GM12878 (cell line): ENCODE results near the gene OR6C65.

Experiments
- CBX3 ChIP-seq: fragments of 200-600 bp; sonication (generic); IDR thresholded peaks from 2 replicates; pipeline ENCODE4 v1.6.1; 2016; ENCODE audit warnings: low read depth, borderline replicate concordance
- ESRRA ChIP-seq: IDR thresholded peaks from 2 replicates; pipeline ENCODE4 v1.6.1; 2012; ENCODE audit warnings: mild to moderate bottlenecking, low read length, improper control_type of control experiment
- GABPA ChIP-seq: IDR thresholded peaks from 2 replicates; pipeline ENCODE4 v1.6.1; 2014; ENCODE audit warnings: antibody characterized with exemption, low read depth, mild to moderate bottlenecking, inconsistent platforms
- NBN ChIP-seq: fragments of 450-650 bp; IDR thresholded peaks from 2 replicates; pipeline ENCODE4 v1.6.1; 2016
- POLR2AphosphoS5 ChIP-seq: IDR thresholded peaks from 2 replicates; pipeline ENCODE4 v1.6.1; 2011; ENCODE audit warnings: mild to moderate bottlenecking, low read length, inconsistent platforms
- RAD21 ChIP-seq: IDR thresholded peaks from 2 replicates; pipeline ENCODE4 v1.6.1; 2011; ENCODE audit warnings: mild to moderate bottlenecking, low read depth, low read length, moderate library complexity; ENCODE audit not compliant: insufficient read depth
- RFX5 ChIP-seq: IDR thresholded peaks from 2 replicates; pipeline ENCODE4 v1.6.1; 2011; ENCODE audit warnings: low read depth, low read length, improper control_type of control experiment
- ZZZ3 ChIP-seq: IDR thresholded peaks from 2 replicates; pipeline ENCODE4 v1.6.1; 2011; ENCODE audit warnings: low read depth; ENCODE audit not compliant: control insufficient read depth, insufficient read length
- TF ChIP-seq, protein P1 (sequence below): IDR thresholded peaks from 2 replicates; pipeline ENCODE4 v1.6.1; 2012; ENCODE audit warnings: low read depth, low read length, improper control_type of control experiment
- TF ChIP-seq, protein P2 (sequence below), 3 experiments: IDR thresholded peaks in 2 of 3; conservative IDR thresholded peaks in 1 of 3; 2 replicates each; pipeline ENCODE4 v1.5.1; 2011; ENCODE audit warnings: low read depth in 3 of 3, low read length in 3 of 3, mild to moderate bottlenecking in 3 of 3, control low read depth in 2 of 3, moderate library complexity in 2 of 3, inconsistent platforms in 1 of 3, mixed read lengths in 1 of 3; ENCODE audit not compliant: control insufficient read depth in 2 of 3, insufficient read depth in 1 of 3; ENCODE audit errors: extremely low read depth in 1 of 3

DNA sequence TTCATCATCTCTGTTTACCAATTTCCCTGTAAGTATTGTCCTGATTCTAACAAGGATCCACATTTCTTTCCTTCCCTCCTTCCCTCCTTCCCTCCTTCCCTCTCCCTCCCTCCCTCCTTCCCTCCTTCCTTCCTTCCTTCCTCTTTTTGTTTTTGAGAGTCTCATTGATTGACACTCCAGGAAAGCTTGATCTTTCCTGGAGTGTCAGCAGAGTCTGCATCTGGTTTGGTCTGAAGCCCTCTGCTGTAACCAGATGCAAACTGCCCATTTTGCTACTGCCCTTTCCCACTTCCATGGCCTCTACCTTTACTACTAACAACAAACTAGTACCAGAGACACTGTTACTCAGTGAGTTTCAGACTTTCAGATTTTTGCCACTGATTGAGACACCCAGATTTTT is 14.4 kb upstream of the OR6C65 start:
- TF ChIP-seq ZZZ3: no peak
- no peak for TF ChIP-seq NBN
- TF ChIP-seq POLR2AphosphoS5: no peak
- no peak for TF ChIP-seq CBX3
- TF ChIP-seq, protein P1, sequence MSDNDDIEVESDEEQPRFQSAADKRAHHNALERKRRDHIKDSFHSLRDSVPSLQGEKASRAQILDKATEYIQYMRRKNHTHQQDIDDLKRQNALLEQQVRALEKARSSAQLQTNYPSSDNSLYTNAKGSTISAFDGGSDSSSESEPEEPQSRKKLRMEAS: no peak
- TF ChIP-seq RFX5: no peak
- no peak for TF ChIP-seq RAD21
- TF ChIP-seq, protein P2, sequence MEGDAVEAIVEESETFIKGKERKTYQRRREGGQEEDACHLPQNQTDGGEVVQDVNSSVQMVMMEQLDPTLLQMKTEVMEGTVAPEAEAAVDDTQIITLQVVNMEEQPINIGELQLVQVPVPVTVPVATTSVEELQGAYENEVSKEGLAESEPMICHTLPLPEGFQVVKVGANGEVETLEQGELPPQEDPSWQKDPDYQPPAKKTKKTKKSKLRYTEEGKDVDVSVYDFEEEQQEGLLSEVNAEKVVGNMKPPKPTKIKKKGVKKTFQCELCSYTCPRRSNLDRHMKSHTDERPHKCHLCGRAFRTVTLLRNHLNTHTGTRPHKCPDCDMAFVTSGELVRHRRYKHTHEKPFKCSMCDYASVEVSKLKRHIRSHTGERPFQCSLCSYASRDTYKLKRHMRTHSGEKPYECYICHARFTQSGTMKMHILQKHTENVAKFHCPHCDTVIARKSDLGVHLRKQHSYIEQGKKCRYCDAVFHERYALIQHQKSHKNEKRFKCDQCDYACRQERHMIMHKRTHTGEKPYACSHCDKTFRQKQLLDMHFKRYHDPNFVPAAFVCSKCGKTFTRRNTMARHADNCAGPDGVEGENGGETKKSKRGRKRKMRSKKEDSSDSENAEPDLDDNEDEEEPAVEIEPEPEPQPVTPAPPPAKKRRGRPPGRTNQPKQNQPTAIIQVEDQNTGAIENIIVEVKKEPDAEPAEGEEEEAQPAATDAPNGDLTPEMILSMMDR (IDR thresholded peaks at IDR 0.05 in 2 of 3, conservative IDR thresholded peaks at IDR 0.05 in 1 of 3; ENCODE audit: control insufficient read depth in 2 of 3, extremely low read depth in 1 of 3, insufficient read depth in 1 of 3, low read depth in 3 of 3, low read length in 3 of 3): no peak
- TF ChIP-seq GABPA: no peak
- no peak for TF ChIP-seq ESRRA
